ENCODE data around the gene RSPH3.
"Not testable (repeated sequence)": the region's sequence is repeated elsewhere in the genome, so short reads cannot be mapped to it uniquely, and the experiment has no call there.

DNA sequence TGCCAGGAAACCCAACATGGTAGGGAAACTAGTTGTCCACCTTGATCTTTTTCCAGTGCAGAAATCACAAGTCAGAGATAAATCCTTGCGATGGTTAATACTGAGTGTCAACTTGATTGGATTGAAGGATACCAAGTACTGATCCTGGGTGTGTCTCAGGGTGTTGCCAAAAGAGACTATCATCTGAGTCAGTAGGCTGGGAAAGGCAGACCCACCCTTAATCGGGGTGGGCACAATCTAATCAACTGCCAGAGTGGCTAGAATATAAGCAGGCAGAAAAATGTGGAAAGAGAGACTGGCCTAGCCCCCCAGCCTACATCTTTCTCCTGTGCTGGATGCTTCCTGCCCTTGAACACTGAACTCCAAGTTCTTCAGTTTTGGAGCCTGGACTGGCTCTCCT lies 10.3 kb downstream of the RSPH3 start:
- not testable (repeated sequence) for TF ChIP-seq SMARCE1 (IDR thresholded peaks at IDR 0.05; ENCODE audit: borderline replicate concordance); ZMYM4 (CRISPR knock-in tag; IDR thresholded peaks at IDR 0.05); ZNF737 (CRISPR knock-in tag; IDR thresholded peaks at IDR 0.05; ENCODE audit: borderline replicate concordance); POLR2A (IDR thresholded peaks at IDR 0.05; ENCODE audit: insufficient read depth in 1 of 2, low read depth in 2 of 2, low read length in 2 of 2); ZNF776 (CRISPR knock-in tag; IDR thresholded peaks at IDR 0.05); CEBPB (IDR thresholded peaks at IDR 0.05; ENCODE audit: borderline replicate concordance, low read depth, low read length); ZNF713 (CRISPR knock-in tag; IDR thresholded peaks at IDR 0.05); TAF1 (CRISPR knock-in tag; IDR thresholded peaks at IDR 0.05); EZH2 (conservative IDR thresholded peaks at IDR 0.05; ENCODE audit: low read depth, low read length)
- TF ChIP-seq, protein P1, sequence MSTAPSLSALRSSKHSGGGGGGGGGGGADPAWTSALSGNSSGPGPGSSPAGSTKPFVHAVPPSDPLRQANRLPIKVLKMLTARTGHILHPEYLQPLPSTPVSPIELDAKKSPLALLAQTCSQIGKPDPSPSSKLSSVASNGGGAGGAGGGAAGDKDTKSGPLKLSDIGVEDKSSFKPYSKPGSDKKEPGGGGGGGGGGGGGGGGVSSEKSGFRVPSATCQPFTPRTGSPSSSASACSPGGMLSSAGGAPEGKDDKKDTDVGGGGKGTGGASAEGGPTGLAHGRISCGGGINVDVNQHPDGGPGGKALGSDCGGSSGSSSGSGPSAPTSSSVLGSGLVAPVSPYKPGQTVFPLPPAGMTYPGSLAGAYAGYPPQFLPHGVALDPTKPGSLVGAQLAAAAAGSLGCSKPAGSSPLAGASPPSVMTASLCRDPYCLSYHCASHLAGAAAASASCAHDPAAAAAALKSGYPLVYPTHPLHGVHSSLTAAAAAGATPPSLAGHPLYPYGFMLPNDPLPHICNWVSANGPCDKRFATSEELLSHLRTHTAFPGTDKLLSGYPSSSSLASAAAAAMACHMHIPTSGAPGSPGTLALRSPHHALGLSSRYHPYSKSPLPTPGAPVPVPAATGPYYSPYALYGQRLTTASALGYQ (CRISPR knock-in tag; IDR thresholded peaks at IDR 0.05) = not testable (repeated sequence)
- TF ChIP-seq, protein P2, sequence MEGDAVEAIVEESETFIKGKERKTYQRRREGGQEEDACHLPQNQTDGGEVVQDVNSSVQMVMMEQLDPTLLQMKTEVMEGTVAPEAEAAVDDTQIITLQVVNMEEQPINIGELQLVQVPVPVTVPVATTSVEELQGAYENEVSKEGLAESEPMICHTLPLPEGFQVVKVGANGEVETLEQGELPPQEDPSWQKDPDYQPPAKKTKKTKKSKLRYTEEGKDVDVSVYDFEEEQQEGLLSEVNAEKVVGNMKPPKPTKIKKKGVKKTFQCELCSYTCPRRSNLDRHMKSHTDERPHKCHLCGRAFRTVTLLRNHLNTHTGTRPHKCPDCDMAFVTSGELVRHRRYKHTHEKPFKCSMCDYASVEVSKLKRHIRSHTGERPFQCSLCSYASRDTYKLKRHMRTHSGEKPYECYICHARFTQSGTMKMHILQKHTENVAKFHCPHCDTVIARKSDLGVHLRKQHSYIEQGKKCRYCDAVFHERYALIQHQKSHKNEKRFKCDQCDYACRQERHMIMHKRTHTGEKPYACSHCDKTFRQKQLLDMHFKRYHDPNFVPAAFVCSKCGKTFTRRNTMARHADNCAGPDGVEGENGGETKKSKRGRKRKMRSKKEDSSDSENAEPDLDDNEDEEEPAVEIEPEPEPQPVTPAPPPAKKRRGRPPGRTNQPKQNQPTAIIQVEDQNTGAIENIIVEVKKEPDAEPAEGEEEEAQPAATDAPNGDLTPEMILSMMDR (CRISPR knock-in tag; IDR thresholded peaks at IDR 0.05) = not testable (repeated sequence)
- TF ChIP-seq, protein P3, sequence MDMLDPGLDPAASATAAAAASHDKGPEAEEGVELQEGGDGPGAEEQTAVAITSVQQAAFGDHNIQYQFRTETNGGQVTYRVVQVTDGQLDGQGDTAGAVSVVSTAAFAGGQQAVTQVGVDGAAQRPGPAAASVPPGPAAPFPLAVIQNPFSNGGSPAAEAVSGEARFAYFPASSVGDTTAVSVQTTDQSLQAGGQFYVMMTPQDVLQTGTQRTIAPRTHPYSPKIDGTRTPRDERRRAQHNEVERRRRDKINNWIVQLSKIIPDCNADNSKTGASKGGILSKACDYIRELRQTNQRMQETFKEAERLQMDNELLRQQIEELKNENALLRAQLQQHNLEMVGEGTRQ (IDR thresholded peaks at IDR 0.05; ENCODE audit: low read depth, low read length) = not testable (repeated sequence)
- TF ChIP-seq, protein P3 (CRISPR knock-in tag; IDR thresholded peaks at IDR 0.05; ENCODE audit: borderline replicate concordance) = not testable (repeated sequence)
